ENCODE data around the gene CALD1. TPM values are rescaled to one million over a fixed set of nuclear protein-coding genes. Genes with fewer than 3 reads are reported as not detected.

The CALD1 gene
- total RNA-seq, 1 experiment from 2014 or later, result 107 TPM

- H4K20me1 ChIP-seq (ENCODE audit: control insufficient read depth, insufficient read depth, insufficient read length), result no peaks in the 10 kb centered on the region
- no peak overlapping the region for H2BK12ac ChIP-seq (ENCODE audit: insufficient read length, low read depth, low read length)
- no peak overlapping the region for H3K4ac ChIP-seq (ENCODE audit: low read depth, low read length)
- no peaks in the 10 kb centered on the region for H3K9me3 ChIP-seq (ENCODE audit: control insufficient read depth, low read depth, low read length)
- Mint-ChIP-seq H3K9me3 (no peaks in the 10 kb centered on the region), H3K4me1 (peaks cover 8 to 14% of the 10 kb centered on the region in 2 experiments), H3K27me3 (ENCODE audit: low read depth) (no peaks in the 10 kb centered on the region), H3K4me3 (no peak overlapping the region), H3K27ac (no peak overlapping the region), H3K36me3 (ENCODE audit: insufficient read depth in 1 of 3, low read depth in 3 of 3) (peaks cover 2 to 25% (median 5%) of the 10 kb centered on the region in 3 experiments; a peak in 6 of 7 replicates)
- H3K14ac ChIP-seq (ENCODE audit: insufficient read depth, low read length), result no peak overlapping the region
- no peak overlapping the region for H3K4me2 ChIP-seq (ENCODE audit: insufficient read depth, insufficient read length, low read length)
- H2BK20ac ChIP-seq (ENCODE audit: low read depth, low read length, poor library complexity, severe bottlenecking), result no peak overlapping the region
- no peak overlapping the region for H2AFZ ChIP-seq (ENCODE audit: low read length)
- no peak overlapping the region for H3K27ac ChIP-seq (ENCODE audit: insufficient read length, low read depth, low read length)
- no peak overlapping the region for H2BK15ac ChIP-seq (ENCODE audit: low read depth, low read length)
- no peaks in the 10 kb centered on the region for H3K23me2 ChIP-seq (ENCODE audit: insufficient read length, low read depth, low read length, poor library complexity, severe bottlenecking)
- no peak overlapping the region for H3K9ac ChIP-seq (ENCODE audit: extremely low read depth, insufficient read length, low read length)
- no peak for DNase-seq
- no peak overlapping the region for H4K91ac ChIP-seq (ENCODE audit: insufficient read length, low read depth, low read length)
- no peak overlapping the region for H3K18ac ChIP-seq (ENCODE audit: insufficient read length, low read depth, low read length)
- peaks cover 6% of the 10 kb centered on the region; the same call in 1 of the 2 replicates for H3K4me1 ChIP-seq (ENCODE audit: insufficient read depth, low read length)
- no peak overlapping the region for H3K56ac ChIP-seq (ENCODE audit: insufficient read length, low read depth, low read length)
- WGBS (ENCODE audit: extremely low coverage, insufficient read length, low lambda C conversion rate), result no CpG with 5 or more reads among the region's 2 CpGs
- H3K27me3 ChIP-seq (ENCODE audit: insufficient read depth, low read length), result no peaks in the 10 kb centered on the region
- no peak overlapping the region for H4K8ac ChIP-seq (replicated peaks; ENCODE audit: insufficient read length, low read depth, low read length)
- H3K23ac ChIP-seq (ENCODE audit: insufficient read length, low read depth, low read length), result no peak overlapping the region
- no peak overlapping the region for H2BK120ac ChIP-seq (ENCODE audit: low read depth, low read length, poor library complexity, severe bottlenecking)
- no peak overlapping the region for H2AK5ac ChIP-seq (ENCODE audit: insufficient read length, low read length)
- H3K79me1 ChIP-seq (ENCODE audit: insufficient read depth, low read depth, low read length, poor library complexity, severe bottlenecking), result no peaks in the 10 kb centered on the region
- no peak for TF ChIP-seq CTCF (conservative IDR thresholded peaks at IDR 0.05)
- no peak overlapping the region for H2BK5ac ChIP-seq (ENCODE audit: insufficient read length, low read length)
- no peaks in the 10 kb centered on the region; the same call in 1 of the 2 replicates for H3K79me2 ChIP-seq (ENCODE audit: insufficient read depth, low read length)
- H3T11ph ChIP-seq (ENCODE audit: low read length), result no peak overlapping the region
- H4K5ac ChIP-seq (ENCODE audit: insufficient read length, low read depth, low read length), result no peak overlapping the region
These were observed 70.6 kb downstream of the CALD1 start for GRCh38 chr7:134850066-134850465.

Data from H9 (cell line).